GM20000 (cell line): Measurements from ENCODE around the gene ZSCAN29.
A peak's percentile ranks its signal among the peaks of the same experiment; 100 is the strongest.

ENCODE experiments used
- DNase-seq: peaks from one replicate; pipeline ENCODE4 v3.0.0; 2012; ENCODE audit warnings: low spot score
- CTCF ChIP-seq: IDR thresholded peaks from 2 replicates; pipeline ENCODE4 v1.5.1; 2012; ENCODE audit warnings: mild to moderate bottlenecking, control low read depth; ENCODE audit errors: extremely low read depth, missing control alignments

The ZSCAN29 gene

GRCh38 chr15:43370975-43371974, at the start of gene ZSCAN29, which contains the start of gene TUBGCP4:
Gene ZSCAN29, minus strand, starts transcription at chr15:43371043. Its CDS starts 1,130 bp downstream, at chr15:43369913.
Gene TUBGCP4, plus strand, starts transcription at chr15:43371101. Its CDS starts 254 bp downstream, at chr15:43371355.
- peak; percentile 97 for DNase-seq
- peak; percentile 45 for TF ChIP-seq CTCF

- no peak for TF ChIP-seq CTCF
- DNase-seq: no peak
Observed at GRCh38 chr15:43420435-43420834, 49.6 kb upstream of the ZSCAN29 start.

GRCh38 chr15:43414196-43414595, 43.4 kb upstream of the ZSCAN29 start:
- TF ChIP-seq CTCF: no peak
- no peak for DNase-seq

DNA sequence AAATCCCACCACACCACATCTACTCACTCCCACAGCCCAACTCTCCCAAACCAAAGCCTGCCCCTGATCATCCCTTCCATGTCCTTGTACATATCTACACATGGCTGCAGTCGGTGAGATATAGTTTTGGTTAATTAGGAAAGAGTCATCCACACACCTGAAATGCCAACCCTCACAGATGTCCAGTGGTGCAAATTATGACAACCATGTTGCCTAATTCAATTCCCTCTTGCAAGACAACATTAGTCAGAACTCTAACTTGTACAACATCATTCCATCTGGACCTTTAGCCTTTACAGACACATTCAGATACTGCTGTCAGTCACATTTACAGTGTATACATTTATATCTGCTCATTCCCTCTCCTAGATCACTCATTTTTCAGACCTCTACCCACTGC, 41.3 kb upstream of the ZSCAN29 start:
- no peak for TF ChIP-seq CTCF

DNA sequence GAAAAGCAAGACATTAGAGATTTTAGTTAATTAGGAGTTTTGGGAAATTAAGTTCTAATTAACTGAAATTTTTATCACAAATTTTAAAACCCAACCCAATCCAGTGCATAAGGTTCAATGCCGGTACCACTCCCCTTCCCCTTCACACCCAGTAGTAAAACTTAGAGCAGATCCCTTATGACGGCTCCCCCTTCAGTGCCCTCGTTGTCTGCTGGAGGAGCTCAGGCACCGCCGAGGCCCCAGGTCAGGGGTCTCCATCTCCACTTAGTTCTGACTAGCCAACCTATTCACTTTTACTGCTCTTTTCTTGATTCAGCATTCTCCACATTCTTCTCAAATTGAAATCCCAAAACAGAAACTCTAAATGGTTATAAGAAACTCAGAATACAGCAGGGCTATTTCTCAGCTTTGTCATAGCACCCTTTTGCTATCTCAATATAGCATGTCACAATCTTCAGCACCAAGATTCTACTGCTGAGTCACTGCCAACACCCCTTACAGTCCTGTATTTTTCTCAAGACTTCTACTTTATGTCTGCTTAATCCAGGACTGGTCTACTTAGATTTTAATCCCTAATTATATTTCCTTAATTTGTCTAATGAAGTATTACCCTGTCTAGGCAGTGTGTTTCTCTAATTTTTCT, 39.9 kb upstream of the ZSCAN29 start:
- no peak for TF ChIP-seq CTCF
- no peak for DNase-seq

More for the DNA sequence above, 41.3 kb upstream of the ZSCAN29 start:
- no peak for DNase-seq

- DNase-seq: no peak
- TF ChIP-seq CTCF: no peak
Observed at GRCh38 chr15:43408789-43409188, 37.9 kb upstream of the ZSCAN29 start.

DNA sequence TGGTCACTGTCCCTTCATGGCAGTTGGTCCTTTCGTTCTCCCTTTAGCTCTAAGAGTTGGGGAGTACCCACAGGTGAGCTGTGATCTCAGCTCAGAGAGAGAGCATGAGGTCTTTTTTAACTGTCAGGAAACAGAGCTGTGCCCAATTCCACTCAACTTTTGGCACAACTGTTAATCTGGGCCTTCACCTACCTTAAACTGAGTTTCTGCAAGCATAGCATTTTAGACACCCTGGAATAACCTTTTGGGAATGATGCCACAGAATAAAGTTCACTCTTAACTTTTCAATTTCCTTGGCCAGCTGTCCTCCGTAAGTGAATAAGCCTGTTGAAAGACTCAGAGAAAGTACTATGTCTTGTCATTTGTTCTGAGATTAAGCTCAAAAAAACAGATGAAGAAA, 36.0 kb upstream of the ZSCAN29 start:
- no peak for TF ChIP-seq CTCF
- no peak for DNase-seq
